Measurements from ENCODE around the gene NRAP. TPM values are rescaled to one million over a fixed set of nuclear protein-coding genes. Genes with fewer than 3 reads are reported as not detected.

The NRAP gene
- total and polyA plus RNA-seq, 10 of the 15 experiments (the other 5 are each of a cell fraction or from before 2014, with no cell fraction given): not detected

GRCh38 chr10:113583571-113583970 lies 80.3 kb downstream of the NRAP start:
- TF ChIP-seq FOXK2 (IDR thresholded peaks at IDR 0.05) (no peak), BCL3 (IDR thresholded peaks at IDR 0.05; ENCODE audit: borderline replicate concordance, insufficient read depth, low read depth, low read length, poor library complexity, severe bottlenecking) (no peak), REST (IDR thresholded peaks at IDR 0.05; ENCODE audit: low read depth, low read length) (no peak), CBX5 (IDR thresholded peaks at IDR 0.05; ENCODE audit: low read depth) (no peak), PML (IDR thresholded peaks at IDR 0.05; ENCODE audit: low read length) (no peak), RFX5 (IDR thresholded peaks at IDR 0.05; ENCODE audit: low read depth, low read length) (no peak), YY1 (IDR thresholded peaks at IDR 0.05; ENCODE audit: low read depth, low read length) (no peak), RB1 (IDR thresholded peaks at IDR 0.05; ENCODE audit: borderline replicate concordance) (no peak), FOS (IDR thresholded peaks at IDR 0.05; ENCODE audit: borderline replicate concordance, extremely low read depth, insufficient read length) (no peak), POLR2AphosphoS2 (IDR thresholded peaks at IDR 0.05; ENCODE audit: low read depth, low read length) (no peak), YBX1 (IDR thresholded peaks at IDR 0.05) (no peak), POLR2A (IDR thresholded peaks at IDR 0.05; ENCODE audit: low read depth, low read length) (no peak), SPI1 (IDR thresholded peaks at IDR 0.05; ENCODE audit: borderline replicate concordance, insufficient read depth, low read depth, low read length) (no peak), HDGF (IDR thresholded peaks at IDR 0.05) (no peak), CHD1 (IDR thresholded peaks at IDR 0.05; ENCODE audit: low read depth, low read length) (no peak)
- Histone ChIP-seq H3K4me1 (ENCODE audit: control insufficient read depth, insufficient read depth, low read length) (no peaks in the 10 kb centered on the region), H3K79me2 (ENCODE audit: control insufficient read depth, insufficient read depth, low read length) (no peaks in the 10 kb centered on the region), H3K4me3 (no peak overlapping the region), H2AFZ (ENCODE audit: control insufficient read depth, low read depth, low read length) (no peak overlapping the region), H3K27me3 (replicated peaks in 1 of 2; ENCODE audit: control insufficient read depth in 2 of 2, insufficient read depth in 2 of 2, low read length in 1 of 2) (no peaks in the 10 kb centered on the region), H4K20me1 (ENCODE audit: control insufficient read depth, insufficient read depth) (no peaks in the 10 kb centered on the region; the same call in 1 of the 2 replicates), H3K27ac (ENCODE audit: control insufficient read depth, insufficient read depth) (no peak overlapping the region), H3K9ac (ENCODE audit: control insufficient read depth, insufficient read depth, low read length) (no peak overlapping the region), H3K36me3 (ENCODE audit: control insufficient read depth in 2 of 2, insufficient read depth in 2 of 2, low read length in 1 of 2) (no peaks in the 10 kb centered on the region), H3K9me3 (replicated peaks; ENCODE audit: control insufficient read depth, insufficient read depth, low read length) (no peaks in the 10 kb centered on the region), H3K4me2 (ENCODE audit: control insufficient read depth, insufficient read depth) (no peak overlapping the region)
- ChIA-PET SMC1A (ENCODE audit: uncharacterized antibody, unreplicated experiment) (no interaction called here), POLR2A (no interaction called here), RAD21 (ENCODE audit: unreplicated experiment) (no interaction called here), CTCF (no interaction called here)
- no peak for DNase-seq (ENCODE audit: low read depth, low spot score)
- BruUV-seq (replicated peaks): no TSS peak
- no peak for ATAC-seq
- WGBS (ENCODE audit: insufficient coverage, insufficient replicate concordance, low lambda C conversion rate, missing lambda C conversion rate): 2% methylated on average over 3 of the region's 3 CpGs
- in situ Hi-C loops (cut with MboI): no loop called here
- intact Hi-C loops (cut with micrococcal nuclease; ENCODE audit: unreplicated experiment): no loop called here
- no peak for FAIRE-seq

Measured in GM12878 (cell line).